NCI-H2196 treated with DMSO at 0.1 percent for 48 hours (cell line): ENCODE data around the gene DNAJC4.
A peak's percentile ranks its signal among the peaks of the same experiment; 100 is the strongest.

Source experiments
- DNase-seq: peaks from one replicate; lab custom pipeline; 2025; ENCODE audit not compliant: unreplicated experiment; lab: John Stamatoyannopoulos, UW

The DNAJC4 gene

GRCh38 chr11:64255135-64256128 lies 25.1 kb downstream of the DNAJC4 start:
- no peak for DNase-seq

DNA sequence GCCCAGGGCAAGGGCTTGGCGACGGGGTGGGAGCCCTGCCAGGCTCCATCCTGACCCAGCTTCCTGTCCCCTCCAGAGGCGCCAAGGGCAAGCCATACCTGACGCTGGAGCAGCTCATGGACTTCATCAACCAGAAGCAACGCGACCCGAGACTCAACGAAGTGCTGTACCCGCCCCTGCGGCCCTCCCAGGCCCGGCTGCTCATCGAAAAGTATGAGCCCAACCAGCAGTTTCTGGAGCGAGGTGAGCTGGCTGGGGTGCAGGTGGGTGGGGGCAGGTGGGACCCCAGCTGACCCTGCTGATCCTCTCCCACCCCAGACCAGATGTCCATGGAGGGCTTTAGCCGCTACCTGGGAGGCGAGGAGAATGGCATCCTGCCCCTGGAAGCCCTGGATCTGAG lies 26.0 kb downstream of the DNAJC4 start:
- DNase-seq, result no peak

- no peak for DNase-seq
Measured at GRCh38 chr11:64258356-64258755, 28.0 kb downstream of the DNAJC4 start.

DNA sequence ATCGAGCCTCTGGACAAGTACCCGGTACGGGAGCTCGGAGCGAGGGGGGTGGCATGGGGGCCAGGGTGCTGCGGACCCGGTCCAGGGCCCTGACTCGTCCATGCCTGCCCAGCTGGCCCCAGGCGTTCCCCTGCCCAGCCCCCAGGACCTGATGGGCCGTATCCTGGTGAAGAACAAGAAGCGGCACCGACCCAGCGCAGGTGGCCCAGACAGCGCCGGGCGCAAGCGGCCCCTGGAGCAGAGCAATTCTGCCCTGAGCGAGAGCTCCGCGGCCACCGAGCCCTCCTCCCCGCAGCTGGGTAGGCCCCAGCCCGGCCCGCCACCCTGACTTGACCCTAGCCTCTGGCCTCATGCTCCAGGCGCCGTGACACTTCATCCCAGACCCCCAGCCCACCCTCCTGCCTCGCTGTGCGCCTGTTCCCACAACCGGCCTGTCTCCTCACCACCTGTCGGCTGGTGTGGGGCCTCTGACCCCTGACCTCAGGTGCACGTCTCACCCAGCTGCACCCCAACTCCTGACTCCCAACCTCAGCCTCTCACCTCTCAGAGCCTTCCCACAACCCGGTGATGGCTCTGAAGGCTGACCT lies 28.7 kb downstream of the DNAJC4 start:
- DNase-seq, result no peak

GRCh38 chr11:64259533-64260067 lies 29.3 kb downstream of the DNAJC4 start:
- no peak for DNase-seq

DNA sequence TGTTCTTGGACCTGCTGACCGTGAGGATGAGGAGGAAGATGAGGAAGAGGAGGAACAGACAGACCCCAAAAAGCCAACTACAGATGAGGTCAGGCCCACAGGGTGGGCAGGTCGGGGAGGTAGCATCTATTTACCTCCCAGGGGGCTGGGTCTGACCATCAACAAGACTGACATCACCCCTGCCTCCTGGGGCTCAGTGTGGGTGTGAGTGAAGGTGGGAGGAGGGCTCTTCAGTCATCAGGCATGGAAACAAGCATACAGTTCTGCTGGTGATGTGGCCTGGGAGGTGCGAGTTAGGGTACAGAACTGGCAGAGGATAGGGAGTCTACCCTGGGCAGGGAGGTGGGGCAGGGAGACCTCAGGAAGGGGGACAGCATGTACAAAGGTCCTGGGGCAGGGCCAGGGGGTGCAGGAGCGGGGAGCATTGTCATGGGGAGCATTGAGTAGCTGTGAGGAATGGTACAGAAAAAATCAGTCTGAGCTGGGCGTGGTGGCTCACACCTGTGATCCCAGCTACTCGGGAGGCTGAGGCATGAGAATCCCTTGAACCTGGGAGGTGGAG lies 29.9 kb downstream of the DNAJC4 start:
- DNase-seq, result no peak

- DNase-seq, result no peak
Measured at GRCh38 chr11:64261556-64262080, 31.3 kb downstream of the DNAJC4 start.

- no peak for DNase-seq
Measured at GRCh38 chr11:64262271-64263002, 32.1 kb downstream of the DNAJC4 start.

- DNase-seq, result no peak
Measured at GRCh38 chr11:64263021-64263946, 32.9 kb downstream of the DNAJC4 start.

GRCh38 chr11:64263947-64264317 lies 33.6 kb downstream of the DNAJC4 start:
- DNase-seq, result no peak

GRCh38 chr11:64264371-64264852 lies 34.1 kb downstream of the DNAJC4 start:
- DNase-seq, result no peak

DNA sequence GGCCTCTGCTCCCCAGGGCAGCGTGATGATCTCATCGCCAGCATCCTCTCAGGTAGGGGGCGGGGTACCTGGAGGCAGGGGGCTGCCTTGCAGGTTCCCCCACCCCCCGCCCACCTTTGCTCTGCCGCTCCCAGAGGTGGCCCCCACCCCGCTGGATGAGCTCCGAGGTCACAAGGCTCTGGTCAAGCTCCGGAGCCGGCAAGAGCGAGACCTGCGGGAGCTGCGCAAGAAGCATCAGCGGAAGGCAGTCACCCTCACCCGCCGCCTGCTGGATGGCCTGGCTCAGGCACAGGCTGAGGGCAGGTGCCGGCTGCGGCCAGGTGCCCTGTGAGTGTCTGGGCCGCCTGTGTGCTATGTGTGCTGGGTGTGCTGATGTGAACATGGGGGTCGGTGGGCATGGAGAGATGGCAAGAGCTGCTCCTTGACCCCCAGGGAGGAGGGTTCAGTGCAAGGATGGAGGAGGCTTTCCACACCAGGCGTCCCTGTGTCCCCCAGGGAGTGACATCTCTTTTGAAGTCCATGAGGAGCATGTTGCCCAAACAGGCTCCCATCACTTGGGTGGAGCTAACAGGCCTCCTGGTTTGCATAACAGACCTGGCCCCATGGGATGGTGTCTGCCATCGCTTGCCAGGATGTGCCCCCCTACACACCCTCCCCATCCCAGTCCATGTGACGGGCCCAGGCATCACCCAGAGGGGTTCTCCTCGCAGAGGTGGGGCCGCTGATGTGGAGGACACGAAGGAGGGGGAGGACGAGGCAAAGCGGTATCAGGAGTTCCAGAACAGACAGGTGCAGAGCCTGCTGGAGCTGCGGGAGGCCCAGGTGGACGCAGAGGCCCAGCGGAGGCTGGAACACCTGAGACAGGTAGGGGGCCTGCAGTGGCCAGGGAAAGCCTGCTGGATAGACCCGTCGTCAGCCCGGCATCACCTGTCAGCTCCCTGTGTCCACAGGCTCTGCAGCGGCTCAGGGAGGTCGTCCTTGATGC lies 35.1 kb downstream of the DNAJC4 start:
- no peak for DNase-seq

- no peak for DNase-seq
Measured at GRCh38 chr11:64266339-64266738, 36.0 kb downstream of the DNAJC4 start.

DNA sequence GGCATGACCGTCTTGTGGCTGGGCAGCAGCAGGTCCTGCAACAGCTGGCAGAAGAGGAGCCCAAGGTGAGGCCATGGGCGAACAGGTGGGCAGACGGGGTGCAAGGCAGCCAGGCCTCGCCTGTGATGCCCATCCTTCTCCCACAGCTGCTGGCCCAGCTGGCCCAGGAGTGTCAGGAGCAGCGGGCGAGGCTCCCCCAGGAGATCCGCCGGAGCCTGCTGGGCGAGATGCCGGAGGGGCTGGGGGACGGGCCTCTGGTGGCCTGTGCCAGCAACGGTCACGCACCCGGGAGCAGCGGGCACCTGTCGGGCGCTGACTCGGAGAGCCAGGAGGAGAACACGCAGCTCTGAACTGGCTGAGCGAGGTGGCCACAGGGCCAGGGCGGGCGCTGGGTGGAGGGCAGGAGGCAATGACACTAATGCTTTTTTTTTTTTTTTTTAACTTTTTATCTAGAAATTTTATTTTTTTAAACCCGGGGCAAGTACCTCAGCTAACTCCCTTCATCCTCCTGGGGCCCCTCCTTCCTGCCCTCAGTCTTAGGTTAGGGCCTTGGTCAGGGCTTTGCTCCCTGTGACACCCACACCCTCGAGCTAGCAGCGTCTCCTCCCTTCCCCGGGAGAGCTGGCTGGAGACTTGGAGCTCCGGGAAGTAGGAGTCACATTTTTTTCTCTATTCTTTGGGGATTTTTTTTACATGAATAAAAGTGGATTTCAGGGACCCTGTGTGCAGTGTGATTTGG lies 37.0 kb downstream of the DNAJC4 start:
- no peak for DNase-seq

DNA sequence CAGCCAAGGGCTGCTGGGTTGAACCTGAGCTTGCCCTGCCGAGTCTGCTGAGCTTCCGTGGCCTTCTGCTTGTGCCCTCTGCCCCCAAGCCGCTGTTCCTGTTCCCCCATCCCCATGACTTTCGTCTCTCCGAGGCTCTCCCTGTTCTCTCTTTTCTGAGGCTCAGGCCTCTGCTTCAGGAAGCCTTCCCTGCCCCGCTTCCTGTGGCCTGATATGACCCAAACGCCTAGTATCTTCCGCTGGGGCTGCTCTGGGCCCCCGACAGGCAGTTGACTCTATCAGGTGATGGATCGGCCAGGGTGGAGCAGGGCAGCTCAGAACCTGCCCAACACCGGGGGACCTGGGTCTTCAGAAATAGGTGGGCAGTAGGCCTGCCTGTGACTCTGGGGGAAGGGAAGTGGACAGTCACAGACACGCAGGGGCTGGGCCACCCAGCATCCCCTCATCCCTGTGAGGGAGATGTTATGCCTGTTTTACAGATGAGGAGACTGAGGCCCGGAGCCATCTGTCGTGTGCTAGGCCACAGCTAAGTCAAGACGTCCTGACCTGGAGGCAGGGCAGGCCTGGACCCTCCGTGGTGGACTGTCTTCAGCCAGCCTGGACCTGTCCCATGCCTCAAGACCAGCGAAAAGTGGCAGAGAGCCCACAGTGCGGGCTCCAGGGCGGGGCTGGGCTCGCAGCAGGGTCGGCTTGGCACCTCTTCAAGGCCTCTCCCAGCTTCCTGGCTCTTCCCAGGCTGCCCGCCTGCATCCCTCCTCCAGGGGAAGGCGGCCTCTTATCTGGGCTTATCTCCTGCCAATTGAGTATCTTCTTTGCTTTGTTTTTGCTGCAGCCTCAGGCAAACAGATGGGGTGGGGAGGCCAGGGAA lies 37.9 kb downstream of the DNAJC4 start:
- peak; percentile 61 for DNase-seq

- DNase-seq, result no peak
Measured at GRCh38 chr11:64268893-64269539, 38.7 kb downstream of the DNAJC4 start.
